Breast epithelium (tissue), 3 donors: ENCODE results near the gene SLC5A11.

Experiments used
- POLR2A ChIP-seq: fragments of 450-650 bp; IDR thresholded peaks from one replicate; pipeline ENCODE4 v1.6.1; 2016; ENCODE audit warnings: antibody characterized with exemption, mild to moderate bottlenecking, moderate library complexity
- POLR2AphosphoS5 ChIP-seq, 3 donors: sonication (generic); formaldehyde crosslinking; IDR thresholded peaks; one replicate each; pipeline ENCODE4 v1.6.1; 2017; ENCODE audit warnings: antibody characterized with exemption in 3 of 3
- TF ChIP-seq, protein P1 (sequence below), 3 donors: fragments of 450-650 bp; IDR thresholded peaks; one replicate each; pipeline ENCODE4 v1.5.1; 2016 to 2017; ENCODE audit warnings: antibody characterized with exemption in 3 of 3, mild to moderate bottlenecking in 3 of 3, moderate library complexity in 3 of 3

DNA sequence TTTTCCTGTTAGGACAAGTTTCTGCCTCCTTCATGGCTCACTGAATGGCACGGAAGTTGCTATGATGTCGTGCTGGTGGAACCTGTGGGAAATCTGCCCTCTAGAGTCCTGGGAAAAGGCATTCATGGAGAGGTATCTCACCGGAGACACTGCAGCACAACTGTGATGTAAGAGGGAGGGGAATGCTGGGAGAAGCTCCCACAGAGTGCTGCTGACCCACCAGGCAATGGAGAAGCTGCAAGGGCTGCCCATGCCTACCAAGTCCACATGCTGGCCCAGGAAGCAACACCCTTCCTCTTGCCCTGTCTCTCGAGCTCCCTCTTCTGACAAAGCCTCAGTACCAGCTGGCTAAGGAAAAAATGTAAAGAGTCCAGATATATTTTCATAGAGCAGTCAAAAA is 45.2 kb upstream of the SLC5A11 start:
- TF ChIP-seq, protein P1, sequence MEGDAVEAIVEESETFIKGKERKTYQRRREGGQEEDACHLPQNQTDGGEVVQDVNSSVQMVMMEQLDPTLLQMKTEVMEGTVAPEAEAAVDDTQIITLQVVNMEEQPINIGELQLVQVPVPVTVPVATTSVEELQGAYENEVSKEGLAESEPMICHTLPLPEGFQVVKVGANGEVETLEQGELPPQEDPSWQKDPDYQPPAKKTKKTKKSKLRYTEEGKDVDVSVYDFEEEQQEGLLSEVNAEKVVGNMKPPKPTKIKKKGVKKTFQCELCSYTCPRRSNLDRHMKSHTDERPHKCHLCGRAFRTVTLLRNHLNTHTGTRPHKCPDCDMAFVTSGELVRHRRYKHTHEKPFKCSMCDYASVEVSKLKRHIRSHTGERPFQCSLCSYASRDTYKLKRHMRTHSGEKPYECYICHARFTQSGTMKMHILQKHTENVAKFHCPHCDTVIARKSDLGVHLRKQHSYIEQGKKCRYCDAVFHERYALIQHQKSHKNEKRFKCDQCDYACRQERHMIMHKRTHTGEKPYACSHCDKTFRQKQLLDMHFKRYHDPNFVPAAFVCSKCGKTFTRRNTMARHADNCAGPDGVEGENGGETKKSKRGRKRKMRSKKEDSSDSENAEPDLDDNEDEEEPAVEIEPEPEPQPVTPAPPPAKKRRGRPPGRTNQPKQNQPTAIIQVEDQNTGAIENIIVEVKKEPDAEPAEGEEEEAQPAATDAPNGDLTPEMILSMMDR (IDR thresholded peaks at IDR 0.05), result no peak
- TF ChIP-seq POLR2A (no peak), POLR2AphosphoS5 (IDR thresholded peaks at IDR 0.05) (no peak)
